ENCODE data around the gene HS3ST3B1. TPM values are rescaled to one million over a fixed set of nuclear protein-coding genes. Genes with fewer than 3 reads are reported as not detected.

The HS3ST3B1 gene
- total and polyA plus RNA-seq, 2 experiments from 2014 or later, result 8.1 to 17.7 TPM

DNA sequence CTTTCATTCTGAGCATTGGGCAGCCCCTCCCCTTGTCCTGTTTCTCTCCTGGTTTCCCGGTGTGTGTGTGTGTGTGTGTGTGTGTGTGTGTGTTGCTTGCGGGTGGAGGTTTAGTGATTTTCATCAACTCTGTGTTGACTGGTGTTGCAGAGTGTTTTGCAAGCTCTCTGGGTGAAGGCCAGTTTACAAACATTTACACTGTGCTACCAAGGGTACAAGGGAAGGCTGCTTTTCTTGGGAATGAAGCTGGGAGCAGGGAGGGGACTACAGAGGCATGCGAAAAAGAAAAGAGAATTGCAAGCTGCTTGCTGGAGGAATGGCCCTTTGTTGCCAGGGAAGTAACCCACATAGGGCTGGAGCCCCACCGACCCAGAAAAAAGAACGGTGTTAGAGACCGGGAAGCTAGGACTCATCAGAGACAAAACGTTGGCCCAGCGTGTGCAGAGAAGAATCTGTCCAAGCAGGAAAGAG is 29.6 kb downstream of the HS3ST3B1 start:
- Histone ChIP-seq H3K4me3 (peak overlapping the region; percentile 51), H3K79me2 (replicated peaks; ENCODE audit: insufficient read depth) (peaks cover 50% of the 10 kb centered on the region), H3K4me1 (ENCODE audit: insufficient read depth) (peaks cover 58% of the 10 kb centered on the region), H2AFZ (no peak overlapping the region), H3K27me3 (ENCODE audit: insufficient read depth) (peaks cover 4% of the 10 kb centered on the region), H3K4me2 (peak overlapping the region; percentile 80), H3K27ac (ENCODE audit: low read depth) (peak overlapping the region; percentile 89), H3F3A (replicated peaks; ENCODE audit: low read depth) (peaks cover 8% of the 10 kb centered on the region; the same call in 1 of the 2 replicates), H3K36me3 (ENCODE audit: insufficient read depth) (no peaks in the 10 kb centered on the region), H3K9me2 (ENCODE audit: insufficient read depth) (no peaks in the 10 kb centered on the region), H4K20me1 (replicated peaks; ENCODE audit: insufficient read depth) (no peaks in the 10 kb centered on the region)
- Mint-ChIP-seq H3K27me3 (ENCODE audit: insufficient read depth, low read depth, poor library complexity) (peaks cover 19% of the 10 kb centered on the region), H3K9me3 (peaks cover 3% of the 10 kb centered on the region; the same call in 1 of the 3 replicates), H3K4me3 (peak overlapping the region; percentile 62), H3K4me1 (peaks cover 80% of the 10 kb centered on the region), H3K36me3 (ENCODE audit: low read depth) (peaks cover 2% of the 10 kb centered on the region; the same call in 2 of the 3 replicates), H3K27ac (peak overlapping the region; percentile 97)
- TF ChIP-seq, protein P1, sequence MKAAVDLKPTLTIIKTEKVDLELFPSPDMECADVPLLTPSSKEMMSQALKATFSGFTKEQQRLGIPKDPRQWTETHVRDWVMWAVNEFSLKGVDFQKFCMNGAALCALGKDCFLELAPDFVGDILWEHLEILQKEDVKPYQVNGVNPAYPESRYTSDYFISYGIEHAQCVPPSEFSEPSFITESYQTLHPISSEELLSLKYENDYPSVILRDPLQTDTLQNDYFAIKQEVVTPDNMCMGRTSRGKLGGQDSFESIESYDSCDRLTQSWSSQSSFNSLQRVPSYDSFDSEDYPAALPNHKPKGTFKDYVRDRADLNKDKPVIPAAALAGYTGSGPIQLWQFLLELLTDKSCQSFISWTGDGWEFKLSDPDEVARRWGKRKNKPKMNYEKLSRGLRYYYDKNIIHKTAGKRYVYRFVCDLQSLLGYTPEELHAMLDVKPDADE (IDR thresholded peaks at IDR 0.05), result no peak
- TF ChIP-seq POLR2AphosphoS5 (IDR thresholded peaks at IDR 0.05; ENCODE audit: low read depth) (no peak), STAT1 (IDR thresholded peaks at IDR 0.05; ENCODE audit: unreplicated experiment) (no peak), EZH2phosphoT487 (IDR thresholded peaks at IDR 0.05; ENCODE audit: unreplicated experiment) (no peak), CREB1 (CRISPR knock-in tag; IDR thresholded peaks at IDR 0.05; ENCODE audit: low read depth) (no peak), EZH2 (IDR thresholded peaks at IDR 0.05; ENCODE audit: low read depth, unreplicated experiment) (no peak), NANOG (IDR thresholded peaks at IDR 0.05; ENCODE audit: borderline replicate concordance) (no peak), ZNF331 (CRISPR knock-in tag; IDR thresholded peaks at IDR 0.05; ENCODE audit: low read depth) (no peak), ZNF114 (CRISPR knock-in tag; IDR thresholded peaks at IDR 0.05) (no peak)
- TF ChIP-seq, protein P2, sequence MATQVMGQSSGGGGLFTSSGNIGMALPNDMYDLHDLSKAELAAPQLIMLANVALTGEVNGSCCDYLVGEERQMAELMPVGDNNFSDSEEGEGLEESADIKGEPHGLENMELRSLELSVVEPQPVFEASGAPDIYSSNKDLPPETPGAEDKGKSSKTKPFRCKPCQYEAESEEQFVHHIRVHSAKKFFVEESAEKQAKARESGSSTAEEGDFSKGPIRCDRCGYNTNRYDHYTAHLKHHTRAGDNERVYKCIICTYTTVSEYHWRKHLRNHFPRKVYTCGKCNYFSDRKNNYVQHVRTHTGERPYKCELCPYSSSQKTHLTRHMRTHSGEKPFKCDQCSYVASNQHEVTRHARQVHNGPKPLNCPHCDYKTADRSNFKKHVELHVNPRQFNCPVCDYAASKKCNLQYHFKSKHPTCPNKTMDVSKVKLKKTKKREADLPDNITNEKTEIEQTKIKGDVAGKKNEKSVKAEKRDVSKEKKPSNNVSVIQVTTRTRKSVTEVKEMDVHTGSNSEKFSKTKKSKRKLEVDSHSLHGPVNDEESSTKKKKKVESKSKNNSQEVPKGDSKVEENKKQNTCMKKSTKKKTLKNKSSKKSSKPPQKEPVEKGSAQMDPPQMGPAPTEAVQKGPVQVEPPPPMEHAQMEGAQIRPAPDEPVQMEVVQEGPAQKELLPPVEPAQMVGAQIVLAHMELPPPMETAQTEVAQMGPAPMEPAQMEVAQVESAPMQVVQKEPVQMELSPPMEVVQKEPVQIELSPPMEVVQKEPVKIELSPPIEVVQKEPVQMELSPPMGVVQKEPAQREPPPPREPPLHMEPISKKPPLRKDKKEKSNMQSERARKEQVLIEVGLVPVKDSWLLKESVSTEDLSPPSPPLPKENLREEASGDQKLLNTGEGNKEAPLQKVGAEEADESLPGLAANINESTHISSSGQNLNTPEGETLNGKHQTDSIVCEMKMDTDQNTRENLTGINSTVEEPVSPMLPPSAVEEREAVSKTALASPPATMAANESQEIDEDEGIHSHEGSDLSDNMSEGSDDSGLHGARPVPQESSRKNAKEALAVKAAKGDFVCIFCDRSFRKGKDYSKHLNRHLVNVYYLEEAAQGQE (IDR thresholded peaks at IDR 0.05; ENCODE audit: unreplicated experiment), result no peak
- TF ChIP-seq, protein P3, sequence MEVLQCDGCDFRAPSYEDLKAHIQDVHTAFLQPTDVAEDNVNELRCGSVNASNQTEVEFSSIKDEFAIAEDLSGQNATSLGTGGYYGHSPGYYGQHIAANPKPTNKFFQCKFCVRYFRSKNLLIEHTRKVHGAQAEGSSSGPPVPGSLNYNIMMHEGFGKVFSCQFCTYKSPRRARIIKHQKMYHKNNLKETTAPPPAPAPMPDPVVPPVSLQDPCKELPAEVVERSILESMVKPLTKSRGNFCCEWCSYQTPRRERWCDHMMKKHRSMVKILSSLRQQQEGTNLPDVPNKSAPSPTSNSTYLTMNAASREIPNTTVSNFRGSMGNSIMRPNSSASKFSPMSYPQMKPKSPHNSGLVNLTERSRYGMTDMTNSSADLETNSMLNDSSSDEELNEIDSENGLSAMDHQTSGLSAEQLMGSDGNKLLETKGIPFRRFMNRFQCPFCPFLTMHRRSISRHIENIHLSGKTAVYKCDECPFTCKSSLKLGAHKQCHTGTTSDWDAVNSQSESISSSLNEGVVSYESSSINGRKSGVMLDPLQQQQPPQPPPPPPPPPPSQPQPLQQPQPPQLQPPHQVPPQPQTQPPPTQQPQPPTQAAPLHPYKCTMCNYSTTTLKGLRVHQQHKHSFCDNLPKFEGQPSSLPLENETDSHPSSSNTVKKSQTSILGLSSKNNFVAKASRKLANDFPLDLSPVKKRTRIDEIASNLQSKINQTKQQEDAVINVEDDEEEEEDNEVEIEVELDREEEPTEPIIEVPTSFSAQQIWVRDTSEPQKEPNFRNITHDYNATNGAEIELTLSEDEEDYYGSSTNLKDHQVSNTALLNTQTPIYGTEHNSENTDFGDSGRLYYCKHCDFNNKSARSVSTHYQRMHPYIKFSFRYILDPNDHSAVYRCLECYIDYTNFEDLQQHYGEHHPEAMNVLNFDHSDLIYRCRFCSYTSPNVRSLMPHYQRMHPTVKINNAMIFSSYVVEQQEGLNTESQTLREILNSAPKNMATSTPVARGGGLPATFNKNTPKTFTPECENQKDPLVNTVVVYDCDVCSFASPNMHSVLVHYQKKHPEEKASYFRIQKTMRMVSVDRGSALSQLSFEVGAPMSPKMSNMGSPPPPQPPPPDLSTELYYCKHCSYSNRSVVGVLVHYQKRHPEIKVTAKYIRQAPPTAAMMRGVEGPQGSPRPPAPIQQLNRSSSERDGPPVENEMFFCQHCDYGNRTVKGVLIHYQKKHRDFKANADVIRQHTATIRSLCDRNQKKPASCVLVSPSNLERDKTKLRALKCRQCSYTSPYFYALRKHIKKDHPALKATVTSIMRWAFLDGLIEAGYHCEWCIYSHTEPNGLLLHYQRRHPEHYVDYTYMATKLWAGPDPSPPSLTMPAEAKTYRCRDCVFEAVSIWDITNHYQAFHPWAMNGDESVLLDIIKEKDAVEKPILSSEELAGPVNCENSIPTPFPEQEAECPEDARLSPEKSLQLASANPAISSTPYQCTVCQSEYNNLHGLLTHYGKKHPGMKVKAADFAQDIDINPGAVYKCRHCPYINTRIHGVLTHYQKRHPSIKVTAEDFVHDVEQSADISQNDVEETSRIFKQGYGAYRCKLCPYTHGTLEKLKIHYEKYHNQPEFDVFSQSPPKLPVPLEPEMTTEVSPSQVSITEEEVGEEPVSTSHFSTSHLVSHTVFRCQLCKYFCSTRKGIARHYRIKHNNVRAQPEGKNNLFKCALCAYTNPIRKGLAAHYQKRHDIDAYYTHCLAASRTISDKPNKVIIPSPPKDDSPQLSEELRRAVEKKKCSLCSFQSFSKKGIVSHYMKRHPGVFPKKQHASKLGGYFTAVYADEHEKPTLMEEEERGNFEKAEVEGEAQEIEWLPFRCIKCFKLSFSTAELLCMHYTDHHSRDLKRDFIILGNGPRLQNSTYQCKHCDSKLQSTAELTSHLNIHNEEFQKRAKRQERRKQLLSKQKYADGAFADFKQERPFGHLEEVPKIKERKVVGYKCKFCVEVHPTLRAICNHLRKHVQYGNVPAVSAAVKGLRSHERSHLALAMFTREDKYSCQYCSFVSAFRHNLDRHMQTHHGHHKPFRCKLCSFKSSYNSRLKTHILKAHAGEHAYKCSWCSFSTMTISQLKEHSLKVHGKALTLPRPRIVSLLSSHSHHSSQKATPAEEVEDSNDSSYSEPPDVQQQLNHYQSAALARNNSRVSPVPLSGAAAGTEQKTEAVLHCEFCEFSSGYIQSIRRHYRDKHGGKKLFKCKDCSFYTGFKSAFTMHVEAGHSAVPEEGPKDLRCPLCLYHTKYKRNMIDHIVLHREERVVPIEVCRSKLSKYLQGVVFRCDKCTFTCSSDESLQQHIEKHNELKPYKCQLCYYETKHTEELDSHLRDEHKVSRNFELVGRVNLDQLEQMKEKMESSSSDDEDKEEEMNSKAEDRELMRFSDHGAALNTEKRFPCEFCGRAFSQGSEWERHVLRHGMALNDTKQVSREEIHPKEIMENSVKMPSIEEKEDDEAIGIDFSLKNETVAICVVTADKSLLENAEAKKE (CRISPR knock-in tag; IDR thresholded peaks at IDR 0.05), result no peak
- TF ChIP-seq, protein P4, sequence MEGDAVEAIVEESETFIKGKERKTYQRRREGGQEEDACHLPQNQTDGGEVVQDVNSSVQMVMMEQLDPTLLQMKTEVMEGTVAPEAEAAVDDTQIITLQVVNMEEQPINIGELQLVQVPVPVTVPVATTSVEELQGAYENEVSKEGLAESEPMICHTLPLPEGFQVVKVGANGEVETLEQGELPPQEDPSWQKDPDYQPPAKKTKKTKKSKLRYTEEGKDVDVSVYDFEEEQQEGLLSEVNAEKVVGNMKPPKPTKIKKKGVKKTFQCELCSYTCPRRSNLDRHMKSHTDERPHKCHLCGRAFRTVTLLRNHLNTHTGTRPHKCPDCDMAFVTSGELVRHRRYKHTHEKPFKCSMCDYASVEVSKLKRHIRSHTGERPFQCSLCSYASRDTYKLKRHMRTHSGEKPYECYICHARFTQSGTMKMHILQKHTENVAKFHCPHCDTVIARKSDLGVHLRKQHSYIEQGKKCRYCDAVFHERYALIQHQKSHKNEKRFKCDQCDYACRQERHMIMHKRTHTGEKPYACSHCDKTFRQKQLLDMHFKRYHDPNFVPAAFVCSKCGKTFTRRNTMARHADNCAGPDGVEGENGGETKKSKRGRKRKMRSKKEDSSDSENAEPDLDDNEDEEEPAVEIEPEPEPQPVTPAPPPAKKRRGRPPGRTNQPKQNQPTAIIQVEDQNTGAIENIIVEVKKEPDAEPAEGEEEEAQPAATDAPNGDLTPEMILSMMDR (conservative IDR thresholded peaks at IDR 0.05; ENCODE audit: low read depth in 2 of 2), result no peak
- peak; percentile 62 for DNase-seq (ENCODE audit: low spot score)
- ATAC-seq, result peak; percentile 77
